HepG2 (cell line): ENCODE data around the gene DUS3L. TPM values are rescaled to one million over a fixed set of nuclear protein-coding genes. Genes with fewer than 3 reads are reported as not detected.
A peak's percentile ranks its signal among the peaks of the same experiment; 100 is the strongest.

Experiments used
- CAMTA2 ChIP-seq: sonication (generic); formaldehyde crosslinking; IDR thresholded peaks from 2 replicates; pipeline ENCODE4 v1.4.0; 2020; ENCODE audit warnings: mild to moderate bottlenecking, missing genetic modification reagents, borderline replicate concordance
- CBX2 ChIP-seq, 2 experiments: fragments of 200-600 bp in 1 of 2; sonication (generic); formaldehyde crosslinking in 1 of 2; IDR thresholded peaks; 2 replicates each; pipeline versions ENCODE4 v1.7.0 to v1.8.1; 2018 to 2022; ENCODE audit warnings: low read depth in 2 of 2, low read length in 1 of 2, mild to moderate bottlenecking in 1 of 2, missing genetic modification reagents in 1 of 2
- CCDC6 ChIP-seq: sonication (generic); formaldehyde crosslinking; IDR thresholded peaks from 2 replicates; pipeline ENCODE4 v1.8.1; 2022; ENCODE audit warnings: mild to moderate bottlenecking, missing genetic modification reagents, moderate library complexity
- ETS1 ChIP-seq: sonication (generic); formaldehyde crosslinking; IDR thresholded peaks from 2 replicates; pipeline ENCODE4 v1.4.0; 2020; ENCODE audit warnings: missing genetic modification reagents
- FOXA3 ChIP-seq: IDR thresholded peaks from 2 replicates; pipeline ENCODE4 v1.6.1; 2016; ENCODE audit warnings: missing genetic modification reagents, missing compliant biosample characterization
- GATAD2A ChIP-seq: IDR thresholded peaks from 2 replicates; pipeline ENCODE4 v1.6.1; 2016
- HINFP ChIP-seq: sonication (generic); formaldehyde crosslinking; IDR thresholded peaks from 2 replicates; pipeline ENCODE4 v1.4.0; 2020; ENCODE audit warnings: low read depth, mild to moderate bottlenecking, missing genetic modification reagents
- HOXA3 ChIP-seq: sonication (generic); formaldehyde crosslinking; IDR thresholded peaks from 2 replicates; pipeline ENCODE4 v1.5.0; 2020; ENCODE audit warnings: missing genetic modification reagents
- MEIS1 ChIP-seq: sonication (generic); formaldehyde crosslinking; IDR thresholded peaks from 2 replicates; pipeline ENCODE4 v1.9.0; 2021; ENCODE audit warnings: mild to moderate bottlenecking, missing genetic modification reagents, moderate library complexity, borderline replicate concordance
- MIXL1 ChIP-seq: IDR thresholded peaks from 2 replicates; pipeline ENCODE4 v1.6.1; 2016
- NR3C1 ChIP-seq: sonication (generic); formaldehyde crosslinking; IDR thresholded peaks from 2 replicates; pipeline ENCODE4 v1.4.0; 2020; ENCODE audit warnings: missing genetic modification reagents
- REXO4 ChIP-seq: sonication (generic); formaldehyde crosslinking; IDR thresholded peaks from 2 replicates; pipeline ENCODE4 v1.8.0; 2022; ENCODE audit warnings: missing genetic modification reagents, mild to moderate bottlenecking, borderline replicate concordance
- SAP130 ChIP-seq: IDR thresholded peaks from 2 replicates; pipeline ENCODE4 v1.6.1; 2016; ENCODE audit warnings: low read depth
- SP2 ChIP-seq: sonication (generic); formaldehyde crosslinking; IDR thresholded peaks from 2 replicates; pipeline ENCODE4 v1.5.1; 2020; ENCODE audit warnings: mild to moderate bottlenecking, missing genetic modification reagents
- SPEN ChIP-seq: sonication (generic); formaldehyde crosslinking; IDR thresholded peaks from 2 replicates; pipeline ENCODE4 v1.5.1; 2020; ENCODE audit warnings: low read depth, mild to moderate bottlenecking, missing genetic modification reagents
- ZBTB7A ChIP-seq: sonication (generic); formaldehyde crosslinking; IDR thresholded peaks from 2 replicates; pipeline ENCODE4 v1.8.0; 2022; ENCODE audit warnings: mild to moderate bottlenecking, missing genetic modification reagents
- ZMYM4 ChIP-seq: sonication (generic); formaldehyde crosslinking; IDR thresholded peaks from 2 replicates; pipeline ENCODE4 v1.8.1; 2023; ENCODE audit warnings: mild to moderate bottlenecking, missing genetic modification reagents
- ZNF274 ChIP-seq: sonication (generic); formaldehyde crosslinking; IDR thresholded peaks from 2 replicates; pipeline ENCODE4 v1.5.1; 2020; ENCODE audit warnings: mild to moderate bottlenecking, missing genetic modification reagents
- ZNF33B ChIP-seq: sonication (generic); formaldehyde crosslinking; IDR thresholded peaks from 2 replicates; pipeline ENCODE4 v1.5.1; 2020; ENCODE audit warnings: mild to moderate bottlenecking, missing genetic modification reagents
- ZNF484 ChIP-seq: sonication (generic); formaldehyde crosslinking; IDR thresholded peaks from 2 replicates; pipeline ENCODE4 v1.5.1; 2020; ENCODE audit warnings: mild to moderate bottlenecking, low read depth, missing genetic modification reagents, borderline replicate concordance
- ZNF703 ChIP-seq: sonication (generic); formaldehyde crosslinking; IDR thresholded peaks from 2 replicates; pipeline ENCODE4 v1.5.1; 2020; ENCODE audit warnings: missing genetic modification reagents, mild to moderate bottlenecking, moderate library complexity, borderline replicate concordance
- ZNF720 ChIP-seq: sonication (generic); formaldehyde crosslinking; IDR thresholded peaks from 2 replicates; pipeline ENCODE4 v1.4.0; 2020; ENCODE audit warnings: missing genetic modification reagents
- ZNF790 ChIP-seq: sonication (generic); formaldehyde crosslinking; IDR thresholded peaks from 2 replicates; pipeline ENCODE4 v1.8.0; 2022; ENCODE audit warnings: missing genetic modification reagents, mild to moderate bottlenecking, borderline replicate concordance
- ZSCAN25 ChIP-seq: sonication (generic); formaldehyde crosslinking; IDR thresholded peaks from 2 replicates; pipeline ENCODE4 v1.8.0; 2022; ENCODE audit warnings: mild to moderate bottlenecking, missing genetic modification reagents
- ZXDC ChIP-seq: sonication (generic); formaldehyde crosslinking; IDR thresholded peaks from 2 replicates; pipeline ENCODE4 v1.5.0; 2020; ENCODE audit warnings: mild to moderate bottlenecking, missing genetic modification reagents
- polyA plus RNA-seq, 8 experiments: library from polyadenylated mRNA; depleted of rRNA in 3 of 8; stranded (reverse) in 7 of 8; unstranded in 1 of 8; fragments of >200 nt; fragmentation: Illumina TruSeq in 4 of 8; extraction: Trizol in 4 of 8; gene quantifications; 2 replicates each; pipeline versions ENCODE4 v1.2.1 to v1.2.3, GENCODE V29; 2011 to 2016; ENCODE audit warnings: low read depth in 4 of 8, missing spikeins in 1 of 8, mixed read lengths in 1 of 8; ENCODE audit not compliant: insufficient read depth in 1 of 8
- total RNA-seq, 5 experiments: library from RNA; depleted of rRNA; stranded (reverse); fragments of >200 nt; fragmentation: Illumina TruSeq; extraction: Trizol; gene quantifications; 2 replicates each; pipeline ENCODE4 v1.2.3, GENCODE V29; 2016; ENCODE audit warnings: low read depth in 1 of 5

Gene DUS3L
- total and polyA plus RNA-seq, 2 of the 13 experiments (the other 11 are each of a cell fraction or from before 2014, with no cell fraction given), result 13.3 to 25.1 TPM

GRCh38 chr19:5803752-5804515 lies 13.0 kb upstream of the DUS3L start (continued):
- no peak for TF ChIP-seq CBX2 (IDR thresholded peaks at IDR 0.05; ENCODE audit: low read depth, low read length)
- no peak for TF ChIP-seq CBX2 (CRISPR knock-in tag; IDR thresholded peaks at IDR 0.05; ENCODE audit: low read depth)
- TF ChIP-seq ZXDC (CRISPR knock-in tag), result no peak
- TF ChIP-seq GATAD2A, result 0 out of 2 replicates have a peak, but pooled peaks have one; percentile 42
- no peak; the same call in 1 of the 2 replicates for TF ChIP-seq ZNF703 (CRISPR knock-in tag)
- TF ChIP-seq ZNF484 (CRISPR knock-in tag), result no peak
- peak; percentile 81 for TF ChIP-seq ZNF274 (CRISPR knock-in tag)
- TF ChIP-seq HOXA3 (CRISPR knock-in tag), result peak; percentile 47
- TF ChIP-seq ZMYM4 (CRISPR knock-in tag), result peak; percentile 31; the same call in 1 of the 2 replicates
- no peak for TF ChIP-seq ZNF33B
- TF ChIP-seq REXO4 (CRISPR knock-in tag), result no peak
- TF ChIP-seq SP2, result peak; percentile 29; the same call in 1 of the 2 replicates
- TF ChIP-seq ETS1, result no peak
- peak; percentile 70 for TF ChIP-seq SAP130
- no peak for TF ChIP-seq ZNF720 (CRISPR knock-in tag)
- TF ChIP-seq ZBTB7A (CRISPR knock-in tag), result 0 out of 2 replicates have a peak, but pooled peaks have one; percentile 13
- TF ChIP-seq MIXL1 (CRISPR knock-in tag), result peak; percentile 41; the same call in 1 of the 2 replicates
- peak; percentile 67; the same call in 1 of the 2 replicates for TF ChIP-seq ZSCAN25
- no peak for TF ChIP-seq HINFP (CRISPR knock-in tag)
- no peak for TF ChIP-seq NR3C1
- no peak for TF ChIP-seq CAMTA2 (CRISPR knock-in tag)
- TF ChIP-seq ZNF790 (CRISPR knock-in tag), result no peak
- TF ChIP-seq CCDC6 (CRISPR knock-in tag), result peak; percentile 95
- peak; percentile 20; the same call in 1 of the 2 replicates for TF ChIP-seq MEIS1 (CRISPR knock-in tag)
- no peak; the same call in 1 of the 2 replicates for TF ChIP-seq FOXA3
- peak; percentile 78 for TF ChIP-seq SPEN
